ENCODE data around the gene WDR6.

The WDR6 gene, protein sequence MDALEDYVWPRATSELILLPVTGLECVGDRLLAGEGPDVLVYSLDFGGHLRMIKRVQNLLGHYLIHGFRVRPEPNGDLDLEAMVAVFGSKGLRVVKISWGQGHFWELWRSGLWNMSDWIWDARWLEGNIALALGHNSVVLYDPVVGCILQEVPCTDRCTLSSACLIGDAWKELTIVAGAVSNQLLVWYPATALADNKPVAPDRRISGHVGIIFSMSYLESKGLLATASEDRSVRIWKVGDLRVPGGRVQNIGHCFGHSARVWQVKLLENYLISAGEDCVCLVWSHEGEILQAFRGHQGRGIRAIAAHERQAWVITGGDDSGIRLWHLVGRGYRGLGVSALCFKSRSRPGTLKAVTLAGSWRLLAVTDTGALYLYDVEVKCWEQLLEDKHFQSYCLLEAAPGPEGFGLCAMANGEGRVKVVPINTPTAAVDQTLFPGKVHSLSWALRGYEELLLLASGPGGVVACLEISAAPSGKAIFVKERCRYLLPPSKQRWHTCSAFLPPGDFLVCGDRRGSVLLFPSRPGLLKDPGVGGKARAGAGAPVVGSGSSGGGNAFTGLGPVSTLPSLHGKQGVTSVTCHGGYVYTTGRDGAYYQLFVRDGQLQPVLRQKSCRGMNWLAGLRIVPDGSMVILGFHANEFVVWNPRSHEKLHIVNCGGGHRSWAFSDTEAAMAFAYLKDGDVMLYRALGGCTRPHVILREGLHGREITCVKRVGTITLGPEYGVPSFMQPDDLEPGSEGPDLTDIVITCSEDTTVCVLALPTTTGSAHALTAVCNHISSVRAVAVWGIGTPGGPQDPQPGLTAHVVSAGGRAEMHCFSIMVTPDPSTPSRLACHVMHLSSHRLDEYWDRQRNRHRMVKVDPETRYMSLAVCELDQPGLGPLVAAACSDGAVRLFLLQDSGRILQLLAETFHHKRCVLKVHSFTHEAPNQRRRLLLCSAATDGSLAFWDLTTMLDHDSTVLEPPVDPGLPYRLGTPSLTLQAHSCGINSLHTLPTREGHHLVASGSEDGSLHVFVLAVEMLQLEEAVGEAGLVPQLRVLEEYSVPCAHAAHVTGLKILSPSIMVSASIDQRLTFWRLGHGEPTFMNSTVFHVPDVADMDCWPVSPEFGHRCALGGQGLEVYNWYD

DNA sequence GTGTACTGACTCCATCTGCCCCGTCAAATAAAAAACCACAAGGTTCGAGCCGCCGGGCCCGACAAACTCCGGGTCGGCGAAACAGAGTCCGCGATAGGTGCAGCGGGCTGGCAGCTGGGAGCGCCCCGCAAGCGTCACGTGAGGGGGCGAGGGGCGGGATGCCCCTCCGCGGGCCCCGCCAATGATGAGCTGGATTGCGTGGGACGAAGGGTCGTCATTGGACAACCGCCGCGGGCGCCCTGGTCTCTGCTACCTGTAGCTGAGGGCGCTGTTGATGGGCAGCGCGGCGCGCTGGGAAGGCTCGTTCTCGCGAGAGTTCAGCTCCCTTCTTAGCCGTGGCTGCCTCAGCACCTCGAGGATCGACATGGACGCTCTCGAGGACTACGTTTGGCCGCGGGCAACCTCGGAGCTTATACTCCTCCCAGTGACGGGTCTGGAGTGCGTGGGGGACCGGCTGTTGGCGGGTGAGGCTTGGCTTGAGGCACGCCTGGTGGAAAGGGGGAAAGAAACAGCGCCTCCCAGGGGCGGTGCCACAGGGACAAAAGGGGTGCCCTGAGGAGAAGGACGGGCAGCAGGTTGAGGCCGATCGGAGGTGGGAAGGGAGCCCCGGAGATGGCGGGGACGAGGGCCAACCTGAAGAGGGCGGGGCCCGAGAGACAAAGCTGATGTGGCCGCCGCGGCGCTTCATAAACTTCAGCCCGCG is at the start of gene WDR6:
TSS of gene WDR6 (plus strand) at position 324 of the 703 bp plus-strand sequence. CDS start at position 365, 41 bp downstream.
- peak; percentile 93 for DNase-seq (ENCODE audit: low spot score)

DNA sequence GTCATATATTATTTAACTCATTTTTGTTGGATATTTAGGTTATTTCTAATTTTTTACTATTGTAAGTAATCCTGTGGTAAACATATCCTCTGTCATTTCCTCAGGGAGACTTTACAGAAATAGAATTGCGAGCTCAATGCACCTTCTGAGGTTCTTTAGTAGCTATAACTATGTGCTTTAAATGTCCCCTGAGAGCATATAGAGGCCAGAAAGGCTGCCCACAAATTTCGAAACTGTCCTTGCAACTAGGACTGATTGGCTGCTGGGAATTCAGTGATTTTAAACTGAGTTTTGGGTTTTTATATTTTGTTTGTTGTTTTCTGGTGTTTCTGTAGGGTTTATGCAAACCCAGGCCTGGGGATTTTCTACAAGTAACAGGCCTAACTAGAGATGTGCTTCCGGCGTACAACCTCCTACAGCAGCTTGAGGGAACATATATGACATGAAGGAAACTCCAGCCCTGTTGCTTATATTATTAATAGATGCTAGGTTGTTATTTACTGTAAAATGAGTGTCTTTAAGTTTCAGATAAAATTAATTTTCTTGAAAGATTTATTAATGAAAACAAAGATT is 46.3 kb upstream of the WDR6 start:
- DNase-seq (ENCODE audit: low spot score), result no peak

DNA sequence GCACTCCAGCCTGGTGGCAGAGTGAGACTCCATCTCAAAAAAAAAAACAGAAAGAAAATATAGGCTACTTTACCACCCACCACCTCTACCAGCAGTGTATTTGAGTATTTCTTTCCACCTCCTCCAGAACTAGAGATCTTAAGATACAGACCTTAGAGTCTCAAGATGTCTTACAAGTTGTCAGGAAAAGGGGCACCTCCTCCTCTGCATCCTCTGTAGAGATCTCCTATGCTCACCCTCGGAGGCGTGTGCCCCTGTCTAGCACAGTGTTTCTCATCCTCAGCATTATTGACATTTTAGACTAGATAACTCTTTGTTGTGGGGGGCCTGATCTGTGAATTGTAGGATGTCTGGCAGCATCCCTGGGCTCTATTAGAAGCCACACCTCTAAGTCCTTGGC is 44.9 kb upstream of the WDR6 start:
- DNase-seq (ENCODE audit: low spot score), result no peak

DNA sequence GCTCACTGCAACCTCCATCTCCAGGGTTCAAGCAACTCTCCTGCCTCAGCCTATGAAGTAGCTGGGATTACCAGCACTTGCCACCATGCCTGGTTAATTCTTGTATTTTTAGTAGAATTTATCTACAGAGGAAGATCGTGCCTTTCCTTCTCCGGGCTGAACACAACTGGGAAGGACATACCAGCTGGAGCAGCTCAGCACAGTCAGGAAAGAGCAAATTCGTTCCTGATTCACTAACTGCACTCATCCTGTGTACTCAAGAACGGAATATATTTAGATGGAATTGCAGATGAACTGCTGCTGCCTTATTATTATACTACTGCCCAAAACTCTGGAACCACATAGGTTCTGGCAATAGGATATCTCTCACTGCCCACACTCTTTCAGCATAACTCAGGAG is 44.3 kb upstream of the WDR6 start:
- DNase-seq (ENCODE audit: low spot score), result no peak

DNA sequence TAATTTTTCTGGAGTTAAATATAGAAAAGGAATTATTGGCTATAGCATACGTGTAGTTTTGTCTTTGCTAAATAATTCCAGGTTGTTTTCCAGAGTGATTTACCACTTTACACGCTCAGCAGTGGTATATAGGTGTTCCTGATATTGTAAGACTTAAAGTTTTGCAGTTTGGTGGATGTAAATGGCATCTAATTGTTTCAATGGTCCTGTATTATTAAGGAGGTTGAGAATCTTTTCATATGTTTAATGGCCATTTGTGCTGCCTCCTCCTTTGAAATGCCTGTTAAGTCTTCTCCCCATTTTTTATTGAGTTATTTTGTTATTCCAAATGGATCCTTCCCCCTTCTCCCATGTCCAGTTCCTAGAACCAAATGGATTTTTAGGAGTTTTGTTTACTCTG is 43.6 kb upstream of the WDR6 start:
- DNase-seq (ENCODE audit: low spot score), result no peak

DNA sequence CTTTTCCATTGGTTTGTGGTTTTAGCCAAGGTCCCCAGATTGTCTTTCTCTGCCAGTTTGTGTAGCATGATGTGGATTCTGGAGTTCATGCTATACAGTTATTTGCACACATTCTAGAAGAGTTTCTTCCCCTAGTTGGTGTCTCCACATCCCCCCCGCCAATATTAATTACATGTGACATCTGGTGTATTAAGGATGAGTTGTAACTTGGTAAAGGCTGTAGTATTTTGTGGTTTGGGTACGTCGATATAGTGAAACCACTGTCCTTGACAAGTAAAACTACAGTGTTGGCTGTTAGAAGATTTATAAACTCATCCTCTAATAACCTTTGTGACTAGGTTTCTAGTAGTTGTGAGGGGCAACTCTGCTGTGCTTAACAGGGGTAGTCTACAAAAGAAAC is 40.8 kb upstream of the WDR6 start:
- no peak for DNase-seq (ENCODE audit: low spot score)

DNA sequence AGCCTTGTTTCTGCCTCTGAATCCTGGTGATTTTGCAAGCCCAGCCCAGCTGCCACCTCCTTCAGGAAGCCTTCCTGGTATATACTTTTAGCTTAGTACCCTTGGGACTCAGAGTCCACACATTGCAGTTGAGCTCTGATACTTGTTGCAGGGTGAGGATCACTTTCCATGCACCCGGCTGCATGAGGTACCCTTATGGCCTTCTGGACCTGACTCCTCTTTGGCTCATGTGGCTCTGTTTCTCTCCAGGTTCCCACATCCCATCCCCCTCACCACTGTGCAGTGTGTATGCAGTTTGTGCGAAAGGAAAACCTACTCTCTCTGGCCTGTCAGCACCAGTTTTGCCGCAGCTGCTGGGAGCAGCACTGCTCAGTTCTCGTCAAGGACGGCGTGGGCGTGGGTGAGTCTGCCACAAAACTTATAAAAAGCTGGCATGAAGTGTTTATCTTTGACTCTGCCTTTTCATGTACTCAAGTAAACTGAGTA is 40.3 kb upstream of the WDR6 start:
- no peak for DNase-seq (ENCODE audit: low spot score)

DNA sequence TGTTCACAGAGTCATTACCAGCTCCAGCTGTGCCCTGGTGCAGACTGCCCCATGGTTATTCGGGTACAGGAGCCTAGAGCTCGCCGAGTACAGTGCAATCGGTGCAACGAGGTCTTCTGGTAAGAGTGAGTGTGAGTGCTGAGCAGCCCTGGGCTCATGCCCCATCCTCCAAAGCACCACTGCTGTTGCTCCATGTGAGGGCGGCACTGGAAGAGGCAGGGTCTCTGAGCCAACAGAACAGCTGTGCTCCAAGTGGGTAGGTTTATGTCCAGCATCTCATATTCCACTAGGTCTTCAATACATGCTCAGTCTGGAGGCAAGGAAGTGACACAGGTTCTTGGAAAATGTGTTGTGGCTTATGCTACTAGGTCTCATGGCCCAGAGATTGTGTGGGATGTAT is 36.6 kb upstream of the WDR6 start:
- DNase-seq (ENCODE audit: low spot score), result no peak

DNA sequence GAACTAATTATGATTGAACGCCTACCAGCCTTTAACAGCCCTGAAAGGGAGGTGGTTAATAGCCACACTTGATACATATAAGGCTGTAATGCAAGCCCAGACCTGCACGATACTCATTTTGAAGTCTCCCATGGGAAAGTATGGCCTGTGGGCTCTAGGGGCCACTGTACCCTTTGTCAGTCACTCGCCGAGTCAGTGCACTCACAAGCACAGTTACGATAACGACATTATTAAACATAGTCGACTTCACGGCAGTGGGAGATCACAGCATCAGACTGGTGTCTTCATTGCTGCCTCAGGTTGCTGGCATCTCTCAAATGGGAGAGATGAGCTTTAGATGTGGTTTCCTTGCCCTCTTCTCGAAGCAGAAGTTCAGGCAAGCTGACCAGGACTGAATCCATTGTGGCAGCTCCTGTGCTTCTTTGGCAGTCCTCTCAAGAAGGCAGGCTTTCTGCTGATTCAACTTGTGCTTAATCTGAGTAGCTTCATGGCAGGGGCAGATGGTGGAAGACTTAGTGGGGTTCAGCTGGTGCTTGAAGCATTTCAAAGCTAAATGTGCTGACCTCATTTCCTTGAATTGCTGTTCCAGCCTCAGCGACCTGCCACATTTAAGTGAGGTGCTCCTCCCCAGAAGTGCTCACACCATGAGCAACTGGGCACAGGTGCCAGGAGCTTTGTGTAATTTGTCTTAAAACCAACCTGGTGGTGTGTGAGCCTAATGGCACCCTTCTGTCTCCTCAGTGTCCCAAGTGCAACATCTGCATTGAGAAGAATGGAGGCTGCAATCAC is 32.9 kb upstream of the WDR6 start:
- no peak for DNase-seq (ENCODE audit: low spot score)

DNA sequence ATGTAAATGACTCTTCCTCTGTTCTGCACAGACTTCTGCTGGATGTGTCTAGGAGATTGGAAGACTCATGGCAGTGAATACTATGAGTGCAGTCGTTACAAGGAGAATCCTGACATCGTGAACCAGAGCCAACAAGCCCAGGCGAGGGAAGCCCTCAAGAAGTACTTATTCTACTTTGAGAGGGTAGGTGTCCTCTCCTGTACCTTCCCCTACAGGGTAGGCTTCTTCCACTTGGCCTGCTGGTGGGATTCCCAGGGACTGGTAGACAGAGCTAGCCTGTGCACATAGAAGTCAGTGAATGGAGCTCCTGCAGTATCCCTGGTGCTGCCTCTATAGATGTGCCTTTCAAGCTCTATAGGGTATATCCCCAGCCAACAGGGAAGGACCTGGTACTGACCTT is 27.7 kb upstream of the WDR6 start:
- DNase-seq (ENCODE audit: low spot score), result no peak

DNA sequence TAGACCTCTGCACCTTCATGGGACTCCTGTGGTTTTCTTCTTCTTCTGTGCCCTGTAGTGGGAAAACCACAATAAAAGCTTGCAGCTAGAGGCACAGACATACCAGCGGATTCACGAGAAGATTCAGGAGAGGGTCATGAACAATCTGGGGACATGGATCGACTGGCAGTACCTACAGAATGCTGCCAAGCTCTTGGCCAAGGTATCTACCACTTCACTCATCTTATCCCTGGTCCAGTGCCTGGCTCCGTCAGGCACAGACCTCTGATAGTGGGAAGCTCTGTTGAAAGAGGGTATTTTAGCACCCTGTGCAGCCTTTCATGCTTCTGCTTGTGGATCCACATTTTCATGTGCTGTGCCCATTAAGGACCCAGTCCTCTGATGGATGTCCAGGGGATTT is 26.9 kb upstream of the WDR6 start:
- DNase-seq (ENCODE audit: low spot score), result no peak

DNA sequence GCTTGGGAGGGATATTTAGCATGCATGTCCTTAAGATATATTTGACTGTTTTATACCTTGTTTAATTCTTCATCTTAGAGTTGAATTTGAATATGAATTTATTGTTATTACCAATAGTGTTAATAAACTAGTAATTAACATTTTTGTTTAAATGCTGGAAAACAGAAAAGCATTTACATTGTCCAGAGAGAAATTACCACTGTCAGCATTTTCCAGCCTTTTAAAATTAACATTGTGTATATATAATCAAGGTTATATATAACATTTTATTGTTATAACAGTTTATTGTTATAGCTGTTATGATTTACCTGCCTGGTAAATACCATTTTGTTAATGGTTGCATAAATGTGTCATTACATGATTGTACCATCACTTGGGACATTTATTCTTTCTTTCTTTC is 25.2 kb upstream of the WDR6 start:
- no peak for DNase-seq (ENCODE audit: low spot score)

DNA sequence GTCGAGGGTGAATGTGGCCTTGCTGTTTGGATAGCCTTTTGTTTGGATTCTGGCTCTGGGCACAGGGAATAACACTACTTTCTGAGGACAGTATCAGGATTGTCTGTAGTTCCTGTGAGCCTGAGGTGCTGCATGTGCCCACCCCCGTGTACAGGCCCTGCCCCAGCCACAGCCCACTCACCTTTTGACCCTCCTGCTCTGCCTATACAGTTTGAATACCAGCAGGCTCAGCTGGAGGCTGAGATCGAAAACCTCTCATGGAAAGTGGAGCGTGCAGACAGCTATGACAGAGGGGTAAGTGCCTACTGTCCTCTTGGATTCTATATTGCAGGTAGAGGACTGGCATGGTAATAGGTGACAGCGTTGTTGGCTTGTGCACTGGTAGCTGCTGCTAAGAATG is 24.5 kb upstream of the WDR6 start:
- no peak for DNase-seq (ENCODE audit: low spot score)

DNA sequence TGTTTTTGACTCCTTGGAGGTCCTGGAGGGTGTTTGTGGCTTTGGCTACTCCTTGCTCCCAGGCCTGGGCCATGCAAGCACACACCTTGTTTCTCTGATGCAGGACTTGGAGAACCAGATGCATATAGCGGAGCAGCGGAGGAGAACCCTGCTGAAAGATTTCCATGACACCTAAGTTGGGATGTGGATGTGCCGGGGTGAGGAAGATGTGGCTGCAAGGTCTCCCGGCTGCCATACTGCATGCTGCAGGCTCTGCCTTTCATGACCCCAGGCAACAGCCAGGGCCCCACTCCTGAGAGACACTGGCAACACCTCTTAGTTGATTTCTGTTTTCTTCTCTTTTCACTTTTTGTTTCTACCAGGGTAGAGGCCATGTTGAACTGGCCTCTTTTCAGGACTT is 24.1 kb upstream of the WDR6 start:
- no peak for DNase-seq (ENCODE audit: low spot score)

DNA sequence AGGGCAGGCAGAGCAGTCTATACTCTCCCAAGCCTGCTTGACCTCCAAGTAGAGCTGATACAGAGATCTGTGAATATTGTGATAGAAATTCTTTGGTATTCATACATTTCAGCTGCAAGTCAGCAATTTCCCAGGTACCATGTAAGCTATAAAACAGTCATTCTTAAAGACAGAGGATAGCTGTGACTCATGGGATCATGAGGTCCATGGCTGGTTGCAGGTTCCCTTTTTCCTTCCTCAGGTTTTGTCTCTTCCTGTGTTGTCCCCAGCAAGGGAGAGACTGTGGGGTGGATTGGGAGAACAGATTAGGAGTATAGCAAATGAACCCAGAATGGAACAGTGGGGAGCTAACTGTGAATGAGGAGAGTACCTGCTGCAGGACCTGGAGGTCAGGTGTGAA is 22.5 kb upstream of the WDR6 start:
- no peak for DNase-seq (ENCODE audit: low spot score)

DNA sequence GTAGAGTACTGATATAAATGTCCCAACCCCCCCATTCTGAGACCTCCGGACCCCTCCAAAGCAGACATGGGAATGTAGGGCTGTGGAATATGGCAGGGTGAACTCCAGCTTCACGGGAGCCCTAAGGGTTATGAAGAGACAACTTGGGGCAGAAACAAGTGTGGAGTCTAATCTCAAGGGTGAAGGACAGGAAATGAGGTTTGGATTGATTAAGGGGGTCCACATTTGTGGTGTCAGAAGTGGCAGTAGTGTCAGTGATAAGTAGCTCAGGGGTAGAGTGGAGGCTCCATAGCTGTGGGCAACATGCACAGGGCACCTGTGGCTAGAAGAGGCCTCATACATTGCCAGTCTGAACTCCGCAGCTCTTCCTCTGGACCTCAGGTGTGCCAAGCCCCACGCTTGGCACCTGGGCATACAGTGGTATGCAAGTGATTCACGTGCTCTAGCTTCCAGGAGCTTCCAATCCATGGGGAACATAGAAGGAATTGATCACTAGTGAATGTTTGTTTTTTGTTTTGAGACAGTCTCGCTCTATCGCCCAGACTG is 21.3 kb upstream of the WDR6 start:
- no peak for DNase-seq (ENCODE audit: low spot score)

DNA sequence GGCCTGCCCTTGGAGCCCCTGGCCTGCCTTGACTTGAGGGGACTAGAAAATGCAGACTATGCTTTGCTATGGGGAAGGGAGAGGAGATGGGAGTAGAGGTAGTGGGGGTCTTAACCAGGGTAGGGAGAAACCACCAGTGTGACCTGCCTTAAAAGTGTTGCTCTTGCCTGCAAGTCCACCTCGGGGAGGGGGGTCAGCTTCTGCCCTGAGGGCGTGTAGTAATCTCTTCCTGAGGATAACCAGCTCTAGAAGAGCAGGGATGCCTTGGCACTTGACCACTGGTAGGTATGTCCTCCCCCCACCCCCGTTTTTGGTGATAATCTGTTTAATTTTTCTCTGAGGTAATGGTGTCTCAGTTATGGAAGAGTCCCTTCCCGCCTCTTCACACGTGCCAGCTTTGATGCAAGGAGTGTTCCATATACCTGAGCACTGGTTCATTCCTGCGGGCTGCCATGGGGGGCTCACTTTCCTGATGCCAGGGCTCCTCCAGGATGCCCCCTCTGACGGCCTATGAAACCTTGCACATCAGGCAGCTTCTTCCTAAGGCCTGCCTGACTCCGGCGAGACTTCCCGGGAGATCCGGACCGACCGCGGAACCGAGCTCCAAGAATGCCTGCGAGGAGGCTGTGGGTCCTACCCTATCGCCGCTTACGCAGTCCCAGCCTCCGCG is 17.9 kb upstream of the WDR6 start:
- DNase-seq (ENCODE audit: low spot score), result no peak

DNA sequence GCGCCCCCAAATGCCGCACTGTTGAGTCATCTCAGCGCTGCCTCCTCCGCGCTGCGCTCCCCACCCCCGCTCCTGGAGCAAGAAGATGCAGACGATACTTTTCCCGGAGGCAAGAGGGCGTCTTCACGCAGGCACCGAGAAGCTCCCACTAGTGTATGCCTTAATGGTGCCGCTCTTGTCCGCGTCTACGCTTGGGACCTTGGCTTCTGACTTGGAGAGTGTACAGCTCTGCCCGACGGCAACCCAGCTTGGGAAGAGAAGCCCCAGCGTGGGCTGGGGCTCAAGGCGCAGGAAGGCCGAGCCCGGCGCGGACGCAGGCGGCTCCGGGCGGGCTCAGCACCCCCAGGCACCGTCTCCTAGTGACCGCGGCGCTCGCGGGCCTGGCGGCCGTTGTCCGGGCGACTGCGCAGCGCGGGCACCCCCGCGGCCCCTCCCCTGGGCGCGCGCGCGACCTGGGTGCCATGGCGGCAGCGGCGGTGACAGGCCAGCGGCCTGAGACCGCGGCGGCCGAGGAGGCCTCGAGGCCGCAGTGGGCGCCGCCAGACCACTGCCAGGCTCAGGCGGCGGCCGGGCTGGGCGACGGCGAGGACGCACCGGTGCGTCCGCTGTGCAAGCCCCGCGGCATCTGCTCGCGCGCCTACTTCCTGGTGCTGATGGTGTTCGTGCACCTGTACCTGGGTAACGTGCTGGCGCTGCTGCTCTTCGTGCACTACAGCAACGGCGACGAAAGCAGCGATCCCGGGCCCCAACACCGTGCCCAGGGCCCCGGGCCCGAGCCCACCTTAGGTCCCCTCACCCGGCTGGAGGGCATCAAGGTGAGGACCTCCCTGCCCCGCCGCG is 17.2 kb upstream of the WDR6 start, which contains the start of gene P4HTM:
TSS of gene P4HTM (plus strand) at position 446 of the 840 bp plus-strand sequence. CDS start at position 462, 16 bp downstream.
- peak; percentile 85 for DNase-seq (ENCODE audit: low spot score)
